ENCODE measurements around the gene OR51I2. TPM values are rescaled to one million over a fixed set of nuclear protein-coding genes. Genes with fewer than 3 reads are reported as not detected.

Gene OR51I2
- total and polyA plus RNA-seq, 9 of the 15 experiments (the other 6 are each of a cell fraction or from before 2014, with no cell fraction given): 0.06 to 0.61 (median 0.07) TPM; not detected in 6

DNA sequence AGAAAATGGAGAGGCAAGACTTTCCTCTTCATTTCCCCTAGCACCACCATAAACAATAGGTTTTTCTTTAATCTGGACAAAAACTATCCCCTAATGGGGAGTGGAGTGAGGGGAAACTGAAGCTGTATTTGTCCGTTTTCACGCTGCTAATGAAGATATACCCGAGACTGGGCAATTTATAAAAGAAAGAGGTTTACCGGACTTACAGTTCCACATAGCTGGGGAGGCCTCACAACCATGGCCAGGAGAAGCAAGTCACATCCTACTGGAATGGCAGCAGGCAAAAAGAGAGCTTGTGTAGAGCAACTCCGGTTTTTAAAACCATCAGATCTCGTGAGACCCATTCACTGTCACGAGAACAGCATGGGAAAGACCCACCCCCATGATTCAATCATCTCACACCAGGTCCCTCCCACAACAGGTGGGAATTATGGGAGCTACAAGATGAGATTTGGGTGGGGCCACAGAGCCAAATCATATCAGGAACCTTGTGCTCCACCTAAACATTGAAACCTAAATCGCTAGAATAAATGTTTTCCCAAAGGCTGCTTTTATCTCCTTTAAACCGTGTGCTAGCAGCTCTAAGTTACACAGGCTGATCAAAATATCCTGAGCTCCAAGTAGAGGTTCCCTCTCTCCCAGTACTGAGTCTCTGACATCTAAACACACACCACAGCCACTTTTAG is 56.4 kb downstream of the OR51I2 start (continued):
- TF ChIP-seq HMGN3 (IDR thresholded peaks at IDR 0.05; ENCODE audit: borderline replicate concordance, extremely low read depth, insufficient read length, low read depth, low read length) (no peak), ZFP30 (CRISPR knock-in tag; IDR thresholded peaks at IDR 0.05; ENCODE audit: borderline replicate concordance) (no peak), NCOA4 (IDR thresholded peaks at IDR 0.05; ENCODE audit: partially characterized antibody) (no peak), ETV1 (tag; conservative IDR thresholded peaks at IDR 0.05; ENCODE audit: low read depth) (no peak), HSF4 (CRISPR knock-in tag; IDR thresholded peaks at IDR 0.05; ENCODE audit: borderline replicate concordance) (no peak), SOX6 (IDR thresholded peaks at IDR 0.05) (0 out of 2 replicates have a peak, but pooled peaks have one; percentile 7), ATF1 (CRISPR knock-in tag; IDR thresholded peaks at IDR 0.05) (no peak), ATF1 (tag; IDR thresholded peaks at IDR 0.05) (peak; percentile 30; the same call in 1 of the 2 replicates), ZFPM2 (CRISPR knock-in tag; IDR thresholded peaks at IDR 0.05) (no peak), ARID1B (IDR thresholded peaks at IDR 0.05) (0 out of 2 replicates have a peak, but pooled peaks have one; percentile 11), PPARD (CRISPR knock-in tag; IDR thresholded peaks at IDR 0.05) (no peak), ZNF639 (CRISPR knock-in tag; conservative IDR thresholded peaks at IDR 0.05 in 1 of 2, IDR thresholded peaks at IDR 0.05 in 1 of 2) (no peak), SREBF1 (IDR thresholded peaks at IDR 0.05; ENCODE audit: borderline replicate concordance, low read depth, low read length) (no peak; the same call in 1 of the 2 replicates), CBX3 (IDR thresholded peaks at IDR 0.05; ENCODE audit: borderline replicate concordance in 1 of 2, low read length in 2 of 2) (no peak), HDAC6 (IDR thresholded peaks at IDR 0.05; ENCODE audit: low read depth, low read length) (no peak), PTBP1 (IDR thresholded peaks at IDR 0.05; ENCODE audit: low read depth, low read length) (no peak), ADNP (tag; IDR thresholded peaks at IDR 0.05) (no peak), BACH1 (tag; IDR thresholded peaks at IDR 0.05) (no peak), ZNF830 (CRISPR knock-in tag; IDR thresholded peaks at IDR 0.05) (no peak)
- TF ChIP-seq, protein P1, sequence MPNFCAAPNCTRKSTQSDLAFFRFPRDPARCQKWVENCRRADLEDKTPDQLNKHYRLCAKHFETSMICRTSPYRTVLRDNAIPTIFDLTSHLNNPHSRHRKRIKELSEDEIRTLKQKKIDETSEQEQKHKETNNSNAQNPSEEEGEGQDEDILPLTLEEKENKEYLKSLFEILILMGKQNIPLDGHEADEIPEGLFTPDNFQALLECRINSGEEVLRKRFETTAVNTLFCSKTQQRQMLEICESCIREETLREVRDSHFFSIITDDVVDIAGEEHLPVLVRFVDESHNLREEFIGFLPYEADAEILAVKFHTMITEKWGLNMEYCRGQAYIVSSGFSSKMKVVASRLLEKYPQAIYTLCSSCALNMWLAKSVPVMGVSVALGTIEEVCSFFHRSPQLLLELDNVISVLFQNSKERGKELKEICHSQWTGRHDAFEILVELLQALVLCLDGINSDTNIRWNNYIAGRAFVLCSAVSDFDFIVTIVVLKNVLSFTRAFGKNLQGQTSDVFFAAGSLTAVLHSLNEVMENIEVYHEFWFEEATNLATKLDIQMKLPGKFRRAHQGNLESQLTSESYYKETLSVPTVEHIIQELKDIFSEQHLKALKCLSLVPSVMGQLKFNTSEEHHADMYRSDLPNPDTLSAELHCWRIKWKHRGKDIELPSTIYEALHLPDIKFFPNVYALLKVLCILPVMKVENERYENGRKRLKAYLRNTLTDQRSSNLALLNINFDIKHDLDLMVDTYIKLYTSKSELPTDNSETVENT (CRISPR knock-in tag; IDR thresholded peaks at IDR 0.05): no peak
- TF ChIP-seq, protein P2, sequence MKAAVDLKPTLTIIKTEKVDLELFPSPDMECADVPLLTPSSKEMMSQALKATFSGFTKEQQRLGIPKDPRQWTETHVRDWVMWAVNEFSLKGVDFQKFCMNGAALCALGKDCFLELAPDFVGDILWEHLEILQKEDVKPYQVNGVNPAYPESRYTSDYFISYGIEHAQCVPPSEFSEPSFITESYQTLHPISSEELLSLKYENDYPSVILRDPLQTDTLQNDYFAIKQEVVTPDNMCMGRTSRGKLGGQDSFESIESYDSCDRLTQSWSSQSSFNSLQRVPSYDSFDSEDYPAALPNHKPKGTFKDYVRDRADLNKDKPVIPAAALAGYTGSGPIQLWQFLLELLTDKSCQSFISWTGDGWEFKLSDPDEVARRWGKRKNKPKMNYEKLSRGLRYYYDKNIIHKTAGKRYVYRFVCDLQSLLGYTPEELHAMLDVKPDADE (conservative IDR thresholded peaks at IDR 0.05; ENCODE audit: control insufficient read depth, low read depth, low read length): no peak
- TF ChIP-seq, protein P3, sequence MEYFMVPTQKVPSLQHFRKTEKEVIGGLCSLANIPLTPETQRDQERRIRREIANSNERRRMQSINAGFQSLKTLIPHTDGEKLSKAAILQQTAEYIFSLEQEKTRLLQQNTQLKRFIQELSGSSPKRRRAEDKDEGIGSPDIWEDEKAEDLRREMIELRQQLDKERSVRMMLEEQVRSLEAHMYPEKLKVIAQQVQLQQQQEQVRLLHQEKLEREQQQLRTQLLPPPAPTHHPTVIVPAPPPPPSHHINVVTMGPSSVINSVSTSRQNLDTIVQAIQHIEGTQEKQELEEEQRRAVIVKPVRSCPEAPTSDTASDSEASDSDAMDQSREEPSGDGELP (CRISPR knock-in tag; IDR thresholded peaks at IDR 0.05; ENCODE audit: borderline replicate concordance): peak; percentile 48; the same call in 1 of the 2 replicates
